ENCODE data around the gene AUTS2.

Gene AUTS2

GRCh38 chr7:70321016-70321590 is 722.8 kb downstream of the AUTS2 start:
- TF ChIP-seq, protein P1, sequence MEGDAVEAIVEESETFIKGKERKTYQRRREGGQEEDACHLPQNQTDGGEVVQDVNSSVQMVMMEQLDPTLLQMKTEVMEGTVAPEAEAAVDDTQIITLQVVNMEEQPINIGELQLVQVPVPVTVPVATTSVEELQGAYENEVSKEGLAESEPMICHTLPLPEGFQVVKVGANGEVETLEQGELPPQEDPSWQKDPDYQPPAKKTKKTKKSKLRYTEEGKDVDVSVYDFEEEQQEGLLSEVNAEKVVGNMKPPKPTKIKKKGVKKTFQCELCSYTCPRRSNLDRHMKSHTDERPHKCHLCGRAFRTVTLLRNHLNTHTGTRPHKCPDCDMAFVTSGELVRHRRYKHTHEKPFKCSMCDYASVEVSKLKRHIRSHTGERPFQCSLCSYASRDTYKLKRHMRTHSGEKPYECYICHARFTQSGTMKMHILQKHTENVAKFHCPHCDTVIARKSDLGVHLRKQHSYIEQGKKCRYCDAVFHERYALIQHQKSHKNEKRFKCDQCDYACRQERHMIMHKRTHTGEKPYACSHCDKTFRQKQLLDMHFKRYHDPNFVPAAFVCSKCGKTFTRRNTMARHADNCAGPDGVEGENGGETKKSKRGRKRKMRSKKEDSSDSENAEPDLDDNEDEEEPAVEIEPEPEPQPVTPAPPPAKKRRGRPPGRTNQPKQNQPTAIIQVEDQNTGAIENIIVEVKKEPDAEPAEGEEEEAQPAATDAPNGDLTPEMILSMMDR (IDR thresholded peaks at IDR 0.05; ENCODE audit: low read depth, low read length, missing control alignments), result no peak
- H3K4me3 ChIP-seq (replicated peaks; ENCODE audit: low read depth, low read length), result no peak overlapping the region

GRCh38 chr7:70322856-70323255 is 724.6 kb downstream of the AUTS2 start:
- H3K4me3 ChIP-seq (replicated peaks; ENCODE audit: low read depth, low read length), result no peak overlapping the region
- TF ChIP-seq, protein P1 (IDR thresholded peaks at IDR 0.05; ENCODE audit: low read depth, low read length, missing control alignments), result no peak
- no peak for DNase-seq (ENCODE audit: extremely low read depth, low read depth)

More at GRCh38 chr7:70321016-70321590, 722.8 kb downstream of the AUTS2 start:
- DNase-seq (ENCODE audit: extremely low read depth, low read depth), result no peak

DNA sequence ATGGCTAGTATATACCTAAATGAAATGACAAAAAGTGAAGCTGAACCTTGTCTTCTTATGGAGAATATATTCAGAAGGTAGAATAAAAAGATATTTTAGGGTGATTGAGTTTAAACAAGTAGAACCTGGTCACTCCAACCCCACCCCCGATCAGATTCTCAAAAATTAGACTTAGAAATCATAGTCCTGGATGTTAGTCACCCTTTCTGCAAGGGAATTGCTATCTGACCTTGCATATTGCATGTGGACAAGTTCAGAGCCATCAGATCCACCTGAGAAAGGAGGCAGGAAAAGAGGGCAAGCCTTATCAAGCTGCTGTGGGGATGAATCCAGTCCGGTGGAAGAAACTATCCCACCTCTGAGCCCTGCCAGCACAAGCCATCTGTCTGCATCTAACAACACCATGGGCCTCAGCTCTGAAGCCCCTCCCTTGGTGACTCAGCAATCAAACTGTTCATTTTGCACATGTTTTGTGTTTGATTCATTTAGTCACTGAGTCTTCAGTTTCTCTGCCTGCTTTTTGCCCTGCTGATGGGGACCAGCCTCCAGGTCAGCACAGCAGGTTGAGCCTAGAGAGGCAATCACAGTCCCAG is 727.3 kb downstream of the AUTS2 start:
- no peak overlapping the region for H3K4me3 ChIP-seq (replicated peaks; ENCODE audit: low read depth, low read length)
- peak; percentile 15 for DNase-seq (ENCODE audit: extremely low read depth, low read depth)
- TF ChIP-seq, protein P1 (IDR thresholded peaks at IDR 0.05; ENCODE audit: low read depth, low read length, missing control alignments), result no peak

DNA sequence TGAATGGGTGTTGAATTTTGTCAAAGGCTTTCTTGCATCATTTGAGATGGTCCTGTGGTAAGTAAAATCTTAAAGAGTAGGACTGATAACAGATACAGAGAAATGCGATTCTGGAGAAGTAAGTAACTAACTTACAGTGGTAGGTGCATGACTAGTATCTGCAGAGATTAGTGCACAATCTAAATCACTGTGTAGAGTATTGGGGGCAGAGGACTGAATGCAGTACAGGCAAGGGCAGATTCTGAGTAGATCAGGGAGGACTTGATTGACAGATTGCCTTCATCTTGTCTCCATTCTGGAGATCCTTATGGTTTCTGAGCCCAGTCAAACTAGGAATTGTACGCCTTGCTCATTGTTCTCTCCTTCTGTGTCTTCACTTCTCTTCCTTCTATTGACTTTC is 736.0 kb downstream of the AUTS2 start:
- TF ChIP-seq, protein P1 (IDR thresholded peaks at IDR 0.05; ENCODE audit: low read depth, low read length, missing control alignments), result no peak
- DNase-seq (ENCODE audit: extremely low read depth, low read depth), result no peak
- H3K4me3 ChIP-seq (replicated peaks; ENCODE audit: low read depth, low read length), result no peak overlapping the region

GRCh38 chr7:70334871-70335270 is 736.6 kb downstream of the AUTS2 start:
- no peak for DNase-seq (ENCODE audit: extremely low read depth, low read depth)
- no peak overlapping the region for H3K4me3 ChIP-seq (replicated peaks; ENCODE audit: low read depth, low read length)
- TF ChIP-seq, protein P1 (IDR thresholded peaks at IDR 0.05; ENCODE audit: low read depth, low read length, missing control alignments), result no peak

DNA sequence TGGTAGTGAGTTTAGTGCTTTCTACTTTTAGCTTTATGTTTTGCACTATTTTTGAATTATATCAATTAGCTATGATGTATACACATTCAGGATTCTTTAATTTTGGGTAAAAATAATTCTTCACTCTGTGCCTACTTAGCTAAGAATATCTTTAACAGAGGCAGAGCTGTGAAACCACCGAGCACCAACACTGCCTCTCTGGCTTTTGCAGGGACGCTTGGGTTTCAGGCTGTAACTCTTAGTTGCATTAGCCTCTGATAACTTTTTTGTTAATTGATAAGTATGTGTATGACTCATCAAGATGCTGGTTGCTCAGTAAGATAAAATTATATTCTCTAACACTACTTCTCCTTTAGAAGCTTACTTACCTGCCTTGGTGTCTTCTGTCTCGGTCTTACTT is 738.3 kb downstream of the AUTS2 start:
- TF ChIP-seq, protein P1 (IDR thresholded peaks at IDR 0.05; ENCODE audit: low read depth, low read length, missing control alignments), result no peak
- DNase-seq (ENCODE audit: extremely low read depth, low read depth), result no peak
- no peak overlapping the region for H3K4me3 ChIP-seq (replicated peaks; ENCODE audit: low read depth, low read length)

Measured in HFF-Myc (cell line).